HEK293 (cell line): ENCODE results near the gene TFPI.

Source experiments
- CTCF ChIA-PET: fragments of 350-600 bp; formaldehyde crosslinking; extraction: SDS; loops from one replicate; lab custom pipeline; 2021; ENCODE audit warnings: antibody characterized with exemption; lab: Yijun Ruan, JAX
- POLR2A ChIA-PET: fragments of 300-600 bp; formaldehyde crosslinking; extraction: SDS; loops from one replicate; lab custom pipeline; 2020; ENCODE audit warnings: antibody characterized with exemption, inconsistent platforms; lab: Yijun Ruan, JAX
- H3K27ac ChIP-seq: fragments of 200-500 bp; sonication (Bioruptor generic); 2 replicates; pipeline ENCODE4 v1.5.1; 2014; ENCODE audit warnings: low read depth, low read length, control low read depth, inconsistent platforms; ENCODE audit errors: extremely low read depth
- H3K36me3 ChIP-seq, 2 experiments: fragments of 200-500 bp in 1 of 2; sonication (Bioruptor generic) in 1 of 2; 1 replicate in 1 of 2; 2 replicates in 1 of 2; pipeline ENCODE4 v1.5.1; 2014 to 2017; ENCODE audit warnings: inconsistent platforms in 2 of 2, low read length in 2 of 2; ENCODE audit not compliant: control insufficient read depth in 2 of 2, insufficient read depth in 1 of 2
- H3K4me1 ChIP-seq: fragments of 200-500 bp; sonication (Bioruptor generic); 2 replicates; pipeline ENCODE4 v1.5.1; 2014; ENCODE audit warnings: mild to moderate bottlenecking, low read length, inconsistent platforms; ENCODE audit not compliant: control insufficient read depth, insufficient read depth
- H3K4me3 ChIP-seq: 2 replicates; pipeline ENCODE4 v1.5.1; 2011; ENCODE audit warnings: low read depth, mild to moderate bottlenecking, control low read depth, low read length, moderate library complexity
- H3K9me3 ChIP-seq: fragments of 200-500 bp; sonication (Bioruptor generic); 2 replicates; pipeline ENCODE4 v1.5.1; 2014; ENCODE audit warnings: low read depth, low read length, inconsistent platforms; ENCODE audit not compliant: control insufficient read depth, insufficient read depth
- ATF2 ChIP-seq: fragments of 450-650 bp; formaldehyde crosslinking; IDR thresholded peaks from 2 replicates; pipeline ENCODE4 v1.5.1; 2016; ENCODE audit warnings: missing biosample characterization, missing genetic modification characterization, low read depth
- BCL11B ChIP-seq: fragments of 450-650 bp; formaldehyde crosslinking; IDR thresholded peaks from 2 replicates; pipeline ENCODE4 v1.5.1; 2016; ENCODE audit warnings: low read depth, missing biosample characterization, missing genetic modification characterization
- CTCF ChIP-seq: fragments of 450-650 bp; formaldehyde crosslinking; IDR thresholded peaks from 2 replicates; pipeline ENCODE4 v1.5.1; 2016; ENCODE audit warnings: missing biosample characterization, missing genetic modification characterization
- KLF10 ChIP-seq: fragments of 450-650 bp; IDR thresholded peaks from 2 replicates; pipeline ENCODE4 v1.5.1; 2018; ENCODE audit warnings: missing biosample characterization, mild to moderate bottlenecking, missing genetic modification characterization
- KLF16 ChIP-seq: fragments of 450-650 bp; formaldehyde crosslinking; IDR thresholded peaks from 2 replicates; pipeline ENCODE4 v1.5.1; 2017; ENCODE audit warnings: missing biosample characterization, missing genetic modification characterization
- KLF7 ChIP-seq: fragments of 450-650 bp; formaldehyde crosslinking; IDR thresholded peaks from 2 replicates; pipeline ENCODE4 v1.5.1; 2016; ENCODE audit warnings: missing biosample characterization, missing genetic modification characterization, borderline replicate concordance
- KLF9 ChIP-seq: fragments of 450-650 bp; formaldehyde crosslinking; IDR thresholded peaks from 2 replicates; pipeline ENCODE4 v1.5.1; 2016; ENCODE audit warnings: missing biosample characterization, missing genetic modification characterization, low read depth
- PATZ1 ChIP-seq: fragments of 450-650 bp; formaldehyde crosslinking; IDR thresholded peaks from 2 replicates; pipeline ENCODE4 v1.5.1; 2016; ENCODE audit warnings: missing biosample characterization, missing genetic modification characterization
- PRDM6 ChIP-seq: fragments of 450-650 bp; formaldehyde crosslinking; IDR thresholded peaks from 2 replicates; pipeline ENCODE4 v1.5.1; 2017; ENCODE audit warnings: missing biosample characterization, missing genetic modification characterization
- REPIN1 ChIP-seq: fragments of 450-650 bp; formaldehyde crosslinking; IDR thresholded peaks from 2 replicates; pipeline ENCODE4 v1.5.1; 2017; ENCODE audit warnings: missing biosample characterization, missing genetic modification characterization, low read depth
- ZBTB48 ChIP-seq: fragments of 450-650 bp; formaldehyde crosslinking; IDR thresholded peaks from 2 replicates; pipeline ENCODE4 v1.5.1; 2016; ENCODE audit warnings: missing biosample characterization, missing genetic modification characterization
- ZFP69B ChIP-seq: fragments of 450-650 bp; formaldehyde crosslinking; IDR thresholded peaks from 2 replicates; pipeline ENCODE4 v1.5.1; 2016; ENCODE audit warnings: missing biosample characterization, missing genetic modification characterization
- ZNF121 ChIP-seq: fragments of 450-650 bp; formaldehyde crosslinking; IDR thresholded peaks from 2 replicates; pipeline ENCODE4 v1.5.1; 2016; ENCODE audit warnings: missing biosample characterization, missing genetic modification characterization
- ZNF132 ChIP-seq: fragments of 450-650 bp; formaldehyde crosslinking; IDR thresholded peaks from 2 replicates; pipeline ENCODE4 v1.5.1; 2017; ENCODE audit warnings: missing biosample characterization, missing genetic modification characterization, borderline replicate concordance
- ZNF133 ChIP-seq: fragments of 450-650 bp; formaldehyde crosslinking; IDR thresholded peaks from 2 replicates; pipeline ENCODE4 v1.5.1; 2016; ENCODE audit warnings: missing biosample characterization, missing genetic modification characterization
- ZNF138 ChIP-seq: fragments of 450-650 bp; formaldehyde crosslinking; IDR thresholded peaks from 2 replicates; pipeline ENCODE4 v1.5.1; 2016; ENCODE audit warnings: missing biosample characterization, missing genetic modification characterization, borderline replicate concordance
- ZNF266 ChIP-seq: fragments of 450-650 bp; formaldehyde crosslinking; IDR thresholded peaks from 2 replicates; pipeline ENCODE4 v1.5.1; 2016; ENCODE audit warnings: missing biosample characterization, missing genetic modification characterization, low read depth
- ZNF366 ChIP-seq: fragments of 450-650 bp; formaldehyde crosslinking; conservative IDR thresholded peaks from 2 replicates; pipeline ENCODE4 v1.5.1; 2016; ENCODE audit warnings: missing biosample characterization, missing genetic modification characterization
- ZNF416 ChIP-seq: fragments of 450-650 bp; formaldehyde crosslinking; IDR thresholded peaks from 2 replicates; pipeline ENCODE4 v1.5.1; 2016; ENCODE audit warnings: missing biosample characterization, missing genetic modification characterization
- ZNF48 ChIP-seq: fragments of 450-650 bp; formaldehyde crosslinking; IDR thresholded peaks from 2 replicates; pipeline ENCODE4 v1.5.1; 2016; ENCODE audit warnings: missing biosample characterization, missing genetic modification characterization
- ZNF518A ChIP-seq: fragments of 450-650 bp; formaldehyde crosslinking; conservative IDR thresholded peaks from 2 replicates; pipeline ENCODE4 v1.5.1; 2016; ENCODE audit warnings: low read depth, missing biosample characterization, missing genetic modification characterization
- ZNF626 ChIP-seq: fragments of 450-650 bp; sonication (Bioruptor Pico); formaldehyde crosslinking; IDR thresholded peaks from 2 replicates; pipeline ENCODE4 v1.5.1; 2018; ENCODE audit warnings: missing biosample characterization, missing genetic modification characterization, inconsistent platforms
- ZNF654 ChIP-seq: fragments of 450-650 bp; formaldehyde crosslinking; IDR thresholded peaks from 2 replicates; pipeline ENCODE4 v1.5.1; 2016; ENCODE audit warnings: low read depth, missing biosample characterization, missing genetic modification characterization

Gene TFPI

GRCh38 chr2:187453078-187453641 lies 101.1 kb downstream of the TFPI start:
- TF ChIP-seq ZNF121 (tag by site-specific recombination) (no peak), ZNF626 (tag by site-specific recombination) (no peak), ZNF654 (tag by site-specific recombination) (peak; percentile 59), ZNF366 (tag by site-specific recombination) (no peak), CTCF (0 out of 2 replicates have a peak, but pooled peaks have one; percentile 12), ZFP69B (no peak), BCL11B (no peak), ZNF133 (no peak), ZNF518A (tag by site-specific recombination) (no peak), ATF2 (peak; percentile 36; the same call in 1 of the 2 replicates)
- TF ChIP-seq, all 188 proteins: peak for 3
- Histone ChIP-seq H3K4me1 (no peaks in the 10 kb centered on the region), H3K27ac (no peak overlapping the region), H3K9me3 (no peaks in the 10 kb centered on the region), H3K36me3 (no peaks in the 10 kb centered on the region), H3K4me3 (no peak overlapping the region)
- ChIA-PET CTCF (interaction anchor here (0.6 to 1.1 kb wide), 5 partner anchors 14 to 804 kb away, joined by 3 to 5 read pairs (median 4); no protein-coding TSS in a partner anchor), POLR2A (no interaction called here)

GRCh38 chr2:187451510-187451909 lies 102.7 kb downstream of the TFPI start:
- H3K27ac ChIP-seq, result no peak overlapping the region
- no peaks in the 10 kb centered on the region for H3K36me3 ChIP-seq
- ChIA-PET CTCF (interaction anchor here (0.7 to 1.3 kb wide), 3 partner anchors 313 to 1985 kb away, joined by 3 to 6 read pairs (median 4); no protein-coding TSS in a partner anchor), POLR2A (no interaction called here)
- H3K9me3 ChIP-seq, result no peaks in the 10 kb centered on the region
- H3K4me3 ChIP-seq, result no peak overlapping the region
- H3K4me1 ChIP-seq, result no peaks in the 10 kb centered on the region
- no peak for TF ChIP-seq PATZ1 (tag by site-specific recombination)
- no peak for TF ChIP-seq REPIN1
- TF ChIP-seq PRDM6, result no peak
- TF ChIP-seq ZNF121 (tag by site-specific recombination), result no peak
- TF ChIP-seq ZNF48 (tag by site-specific recombination), result no peak
- no peak for TF ChIP-seq KLF16 (tag by site-specific recombination)
- no peak for TF ChIP-seq ZNF133
- TF ChIP-seq ZNF138 (tag by site-specific recombination), result no peak
- no peak for TF ChIP-seq KLF9 (tag by site-specific recombination)
- no peak for TF ChIP-seq ZNF132 (tag by site-specific recombination)
- no peak for TF ChIP-seq KLF7 (tag by site-specific recombination)
- no peak for TF ChIP-seq ZNF416
- no peak for TF ChIP-seq ZBTB48
- TF ChIP-seq KLF10, result no peak
- no peak for TF ChIP-seq ZNF266 (tag by site-specific recombination)
